Spleen (tissue), 11 donors: ENCODE measurements around the gene PELI3. TPM values are rescaled to one million over a fixed set of nuclear protein-coding genes. Genes with fewer than 3 reads are reported as not detected.

Experiments used
- DNase-seq: peaks from one replicate; pipeline ENCODE4 v3.0.0-alpha.2; 2020
- H3K27ac ChIP-seq, 8 donors: fragments of 200-600 bp; sonication (generic) in 7 of 8; 1 replicate in 4 of 8; 2 replicates in 4 of 8; pipeline versions ENCODE4 v1.5.0 to v1.8.0; 2016 to 2021; ENCODE audit warnings: inconsistent platforms in 4 of 8, mild to moderate bottlenecking in 4 of 8, moderate library complexity in 1 of 8
- H3K27me3 ChIP-seq, 7 donors: fragments of 200-600 bp; sonication (generic) in 6 of 7; replicated peaks in 1 of 7; 1 replicate in 4 of 7; 2 replicates in 3 of 7; pipeline versions ENCODE4 v1.5.0 to v1.8.0; 2016 to 2021; ENCODE audit warnings: inconsistent platforms in 3 of 7, mild to moderate bottlenecking in 1 of 7
- H3K36me3 ChIP-seq, 6 donors: fragments of 200-600 bp; sonication (generic) in 5 of 6; 1 replicate in 4 of 6; 2 replicates in 2 of 6; pipeline versions ENCODE4 v1.5.0 to v1.8.0; 2016 to 2021; ENCODE audit warnings: inconsistent platforms in 2 of 6
- H3K4me1 ChIP-seq, 6 donors: fragments of 200-600 bp; sonication (generic) in 5 of 6; 1 replicate in 3 of 6; 2 replicates in 3 of 6; pipeline versions ENCODE4 v1.5.0 to v1.8.0; 2016 to 2021; ENCODE audit warnings: inconsistent platforms in 3 of 6
- H3K4me3 ChIP-seq, 8 donors: fragments of 200-600 bp; sonication (generic) in 7 of 8; 1 replicate in 4 of 8; 2 replicates in 4 of 8; pipeline versions ENCODE4 v1.5.0 to v1.8.0; 2016 to 2021; ENCODE audit warnings: inconsistent platforms in 4 of 8, mild to moderate bottlenecking in 4 of 8, moderate library complexity in 2 of 8
- H3K9me3 ChIP-seq, 8 donors: fragments of 200-600 bp; sonication (generic) in 7 of 8; 1 replicate in 4 of 8; 2 replicates in 4 of 8; pipeline versions ENCODE4 v1.5.0 to v1.8.0; 2016 to 2021; ENCODE audit warnings: inconsistent platforms in 4 of 8
- CTCF ChIP-seq, 11 experiments: fragments of 200-600 bp in 7 of 11; fragments of 450-650 bp in 4 of 11; sonication (generic) in 4 of 11; IDR thresholded peaks in 8 of 11; conservative IDR thresholded peaks in 3 of 11; 1 replicate in 7 of 11; 2 replicates in 4 of 11; pipeline versions ENCODE4 v1.4.0 to v1.8.0; 2016 to 2021; ENCODE audit warnings: antibody characterized with exemption in 11 of 11, inconsistent platforms in 4 of 11, mild to moderate bottlenecking in 1 of 11
- POLR2A ChIP-seq, 3 donors: fragments of 450-650 bp; IDR thresholded peaks; one replicate each; pipeline ENCODE4 v1.5.1; 2017; ENCODE audit warnings: antibody characterized with exemption in 3 of 3, mild to moderate bottlenecking in 1 of 3
- POLR2AphosphoS5 ChIP-seq, 3 donors: sonication (generic); formaldehyde crosslinking; IDR thresholded peaks; one replicate each; pipeline ENCODE4 v1.5.1; 2017; ENCODE audit warnings: antibody characterized with exemption in 3 of 3
- WGBS, 5 donors: extraction: QIAGEN DNeasy Blood & Tissue Kit in 3 of 5; methylation state at CpG; one replicate each; pipeline versions ENCODE4 v1.1.5 to v1.1.7; 2013 to 2018; 5-methylcytosine and 5-hydroxymethylcytosine counted together
- intact Hi-C: fragments of 100-400 bp; cut with DNase I; formaldehyde crosslinking; loops from one replicate; pipeline ENCODE4 v1.15.0; 2023; ENCODE audit warnings: low total_unique reads
- polyA plus RNA-seq, 3 donors: library from polyadenylated mRNA; stranded (reverse); fragments of 200-250 nt; gene quantifications; one replicate each; pipeline ENCODE4 v1.2.1, GENCODE V29; 2013
- total RNA-seq, 7 donors: library from RNA; depleted of rRNA in 3 of 7; stranded (reverse); fragments of >200 nt in 3 of 7; fragmentation: NEBNext Ultra II Directional in 4 of 7; extraction: Animal tissue kit (Norgen Biotek cat#: 25700) in 4 of 7; gene quantifications; one replicate each; pipeline versions ENCODE4 v1.1.0 to v1.2.1, GENCODE V29; 2016 to 2021
- donor health status: healthy with polysubstance abuse.
- donor health status: DM: no; HTN: no; CAD: no; lungs with moderate emphysema.
- donor health status: DM: no; HTN: no; CAD: no.
- donor health status: Bipolar disorder and iron deficiency.
- donor health status: healthy.
- donor health status: DM: no; HTN: no; CAD: no.
- donor health status: DM: yes; HTN: yes; CAD: no.

PELI3 gene
- total and polyA plus RNA-seq, 10 donors, result 2.4 to 14.6 (median 9.7) TPM

DNA sequence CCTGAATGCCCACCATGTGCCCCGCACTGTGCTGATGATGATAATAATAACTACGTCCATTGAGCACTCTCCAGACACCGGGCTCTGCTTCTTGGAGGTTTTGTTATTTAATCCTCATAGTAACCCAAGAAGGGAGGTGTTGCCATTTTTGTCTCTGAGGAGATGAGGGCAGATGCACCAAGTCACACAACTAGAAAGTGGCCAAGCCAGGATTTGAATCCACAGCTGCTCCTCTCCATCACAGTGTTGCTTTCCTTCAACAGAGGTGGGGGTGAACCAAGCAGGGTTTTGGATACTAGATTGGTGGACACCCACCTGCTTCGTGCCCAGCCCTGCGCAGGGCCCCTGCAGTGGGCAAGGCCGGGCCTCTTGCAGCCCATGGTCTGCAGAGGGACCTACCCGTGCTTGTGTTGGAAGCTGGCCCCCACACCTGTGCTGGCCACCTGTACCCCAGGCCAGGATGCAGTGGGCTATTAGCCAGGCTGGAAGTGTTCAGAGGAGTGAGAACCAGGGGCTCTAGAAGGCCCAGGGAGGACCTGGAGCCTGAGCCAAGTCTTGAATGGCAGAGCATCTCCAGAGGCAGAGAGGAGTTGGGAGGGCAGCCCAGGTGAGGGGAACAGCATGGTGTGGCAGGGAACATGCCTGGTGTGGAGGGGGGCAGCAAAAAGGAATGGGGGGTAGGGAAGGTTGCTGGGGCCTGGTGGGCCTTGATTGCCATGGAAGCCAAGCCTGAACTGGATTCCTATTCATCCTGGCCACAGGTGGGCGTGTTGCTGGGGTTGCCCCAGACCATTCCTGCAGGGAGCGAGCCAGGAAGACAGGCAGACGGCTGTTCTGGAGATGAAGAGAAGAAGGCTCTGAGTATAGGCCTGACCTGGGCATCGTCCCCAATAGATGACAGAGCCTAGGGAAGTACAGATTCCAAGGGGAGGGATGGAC, 10.8 kb downstream of the PELI3 start:
- 90 to 96% (median 92%) methylated on average over 7 to 11 of the region's 11 CpGs for WGBS, 5 donors
- Histone ChIP-seq H3K27me3 (no peaks in the 10 kb centered on the region), H3K4me3 (no peak overlapping the region), H3K36me3 (peaks cover 0 to 40% (median 13%) of the 10 kb centered on the region in 6 donors), H3K27ac (no peak overlapping the region), H3K9me3 (no peaks in the 10 kb centered on the region), H3K4me1 (peaks cover 14 to 42% (median 27%) of the 10 kb centered on the region in 6 donors)
- intact Hi-C loops, result no loop called here
- TF ChIP-seq CTCF (IDR thresholded peaks at IDR 0.05 in 8 of 11, conservative IDR thresholded peaks at IDR 0.05 in 3 of 11), result no peak
- no peak for TF ChIP-seq POLR2A (IDR thresholded peaks at IDR 0.05)
- TF ChIP-seq POLR2AphosphoS5 (IDR thresholded peaks at IDR 0.05), result no peak
- no peak for DNase-seq

DNA sequence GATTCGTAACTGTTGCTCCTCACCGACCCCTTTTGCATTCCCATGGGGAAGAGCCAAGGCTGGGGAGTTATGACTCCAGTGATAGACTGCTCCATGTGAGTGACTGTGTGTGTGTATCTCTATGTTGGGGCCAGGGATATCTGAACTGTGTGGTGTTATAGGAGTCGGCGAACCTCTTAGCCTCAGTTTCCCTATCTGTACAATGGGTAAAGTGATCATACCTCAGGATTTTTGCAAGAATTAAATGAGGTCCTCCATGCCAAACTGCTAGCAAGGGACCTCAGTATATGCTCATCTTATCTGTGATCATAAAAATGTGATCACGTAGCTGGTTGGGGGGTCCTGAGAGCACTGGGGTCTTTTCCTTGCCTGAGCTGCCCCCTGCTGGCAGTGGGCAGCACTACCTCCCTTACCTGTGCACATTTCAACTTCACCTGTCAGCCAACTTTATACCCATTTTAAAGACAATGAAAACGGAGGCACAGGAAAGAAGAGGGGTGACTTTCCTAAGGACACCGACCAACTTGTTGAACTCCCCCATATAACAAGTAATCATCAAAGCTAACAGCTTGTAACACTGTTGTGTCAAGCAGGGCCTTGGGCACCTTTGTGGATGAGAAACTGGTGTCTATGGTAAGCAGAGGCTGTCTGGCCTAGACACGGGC, 12.2 kb downstream of the PELI3 start:
- Histone ChIP-seq H3K4me1 (peaks cover 14 to 45% (median 27%) of the 10 kb centered on the region in 6 donors), H3K27me3 (no peaks in the 10 kb centered on the region), H3K36me3 (peaks cover 0 to 40% (median 8%) of the 10 kb centered on the region in 6 donors), H3K9me3 (no peaks in the 10 kb centered on the region), H3K27ac (peak overlapping the region; percentile 73 to 92 (median 86)), H3K4me3 (peak overlapping the region in 7 of 8 donors; percentile 67 to 87 (median 80))
- no peak for DNase-seq
- WGBS, 5 donors, result 52 to 58% (median 56%) methylated on average over 8 of the region's 8 CpGs
- no peak for TF ChIP-seq POLR2AphosphoS5 (IDR thresholded peaks at IDR 0.05)
- peak; percentile 58 to 85 (median 71) for TF ChIP-seq CTCF (IDR thresholded peaks at IDR 0.05 in 8 of 11, conservative IDR thresholded peaks at IDR 0.05 in 3 of 11)
- intact Hi-C loops, result no loop called here

- peaks cover 0 to 40% (median 7%) of the 10 kb centered on the region in 6 donors for H3K36me3 ChIP-seq
- TF ChIP-seq POLR2A (IDR thresholded peaks at IDR 0.05) (no peak), CTCF (IDR thresholded peaks at IDR 0.05 in 8 of 11, conservative IDR thresholded peaks at IDR 0.05 in 3 of 11) (no peak), POLR2AphosphoS5 (IDR thresholded peaks at IDR 0.05) (no peak)
- peak overlapping the region; percentile 67 to 87 (median 80) for H3K4me3 ChIP-seq
- H3K27me3 ChIP-seq, result no peaks in the 10 kb centered on the region
- H3K9me3 ChIP-seq, result no peaks in the 10 kb centered on the region
- peak overlapping the region; percentile 73 to 92 (median 86) for H3K27ac ChIP-seq
- WGBS, 5 donors, result 3 to 8% (median 3%) methylated on average over 15 to 34 of the region's 34 CpGs
- DNase-seq, result peak; percentile 82
- H3K4me1 ChIP-seq, result peaks cover 14 to 45% (median 27%) of the 10 kb centered on the region in 6 donors
- intact Hi-C loops, result no loop called here
Observed at GRCh38 chr11:66479394-66480116, 12.8 kb downstream of the PELI3 start.
